Measurements from ENCODE around the gene WWTR1. TPM values are rescaled to one million over a fixed set of nuclear protein-coding genes. Genes with fewer than 3 reads are reported as not detected.

Gene WWTR1
- total and polyA plus RNA-seq, 2 of the 4 experiments (the other 2 are of a cell fraction): 38.9 to 65.3 TPM

GRCh38 chr3:149613988-149614387 is 43.8 kb downstream of the WWTR1 start:
- Histone ChIP-seq H3K4me3 (ENCODE audit: insufficient read depth, low read depth, low read length) (no peak overlapping the region), H4K91ac (ENCODE audit: insufficient read depth, low read depth, low read length) (no peak overlapping the region), H2BK5ac (ENCODE audit: low read depth, low read length, poor library complexity, severe bottlenecking) (no peak overlapping the region), H4K20me1 (ENCODE audit: insufficient read depth, low read length) (peaks cover 49% of the 10 kb centered on the region), H3K4me2 (ENCODE audit: low read depth, low read length) (no peak overlapping the region), H2AFZ (replicated peaks; ENCODE audit: low read length, poor library complexity) (no peak overlapping the region), H3K4ac (ENCODE audit: low read depth, low read length) (no peak overlapping the region), H2BK20ac (ENCODE audit: low read depth, low read length) (no peak overlapping the region), H3K27me3 (ENCODE audit: control insufficient read depth, insufficient read depth, low read length) (no peaks in the 10 kb centered on the region), H3K9ac (ENCODE audit: low read depth, low read length) (no peak overlapping the region), H4K5ac (ENCODE audit: low read depth, low read length) (no peak overlapping the region), H3K9me1 (ENCODE audit: insufficient read depth, low read length) (peaks cover 31% of the 10 kb centered on the region), H3K27ac (ENCODE audit: insufficient read depth, low read length) (no peak overlapping the region), H2AK5ac (ENCODE audit: low read depth, low read length) (peak overlapping the region; percentile 54; the same call in 1 of the 2 replicates), H3K4me1 (ENCODE audit: control insufficient read depth, insufficient read depth, low read length) (peaks cover 25% of the 10 kb centered on the region), H2BK15ac (ENCODE audit: low read depth, low read length) (no peak overlapping the region), H3K9me3 (ENCODE audit: control insufficient read depth, insufficient read depth, low read length) (no peaks in the 10 kb centered on the region), H4K8ac (ENCODE audit: low read depth in 2 of 2, low read length in 2 of 2) (no peak overlapping the region), H3K36me3 (ENCODE audit: control insufficient read depth, insufficient read depth, low read length) (peaks cover 3% of the 10 kb centered on the region; the same call in 1 of the 2 replicates), H2AK9ac (replicated peaks; ENCODE audit: low read depth, low read length, poor library complexity) (no peak overlapping the region), H3K23ac (ENCODE audit: low read depth, low read length) (peak overlapping the region; percentile 62; the same call in 1 of the 2 replicates), H3K56ac (ENCODE audit: extremely low read depth, insufficient read depth, low read length) (no peak overlapping the region), H3K79me1 (ENCODE audit: low read depth in 1 of 2, low read length in 2 of 2) (peaks cover 41 to 87% of the 10 kb centered on the region in 2 experiments), H3K18ac (ENCODE audit: low read depth, low read length) (no peak overlapping the region), H2BK120ac (ENCODE audit: low read depth, low read length) (no peak overlapping the region), H3K14ac (replicated peaks; ENCODE audit: low read depth, low read length) (no peak overlapping the region)
- no peak for ATAC-seq (ENCODE audit: low read depth)
- POLR2A ChIA-PET (ENCODE audit: unreplicated experiment): no interaction called here
- TF ChIP-seq FOS (IDR thresholded peaks at IDR 0.05; ENCODE audit: low read depth, low read length): no peak
- TF ChIP-seq CEBPB (IDR thresholded peaks at IDR 0.05; ENCODE audit: low read depth, low read length): no peak
- TF ChIP-seq CHD1 (IDR thresholded peaks at IDR 0.05; ENCODE audit: low read depth, low read length): no peak
- no peak for TF ChIP-seq POLR2A (IDR thresholded peaks at IDR 0.05; ENCODE audit: low read depth, low read length)
- BruUV-seq (replicated peaks): no TSS peak
- intact Hi-C loops (cut with micrococcal nuclease) (no loop called here), in situ Hi-C loops (cut with MboI; ENCODE audit: low sequenced_read_pairs) (no loop called here), dilution Hi-C loops (cut with HindIII; ENCODE audit: low sequenced_read_pairs, unreplicated experiment) (no loop called here)
- CTCF ChIA-PET: no interaction called here
- WGBS, 2 experiments (ENCODE audit: extremely low coverage in 2 of 2, insufficient read length in 1 of 2): no CpG with 5 or more reads among the region's 2 CpGs
- no peak for DNase-seq

All from IMR-90 (cell line).